GM23248 (cell line): ENCODE results near the gene PEX5L. TPM values are rescaled to one million over a fixed set of nuclear protein-coding genes. Genes with fewer than 3 reads are reported as not detected.

ENCODE experiments used
- DNase-seq: peaks from one replicate; pipeline ENCODE4 v3.0.0-alpha.2; 2015
- H2AFZ ChIP-seq: fragments of 200-600 bp; sonication (generic); 2 replicates; pipeline ENCODE4 v1.6.1; 2016; ENCODE audit warnings: antibody characterized with exemption
- H3F3A ChIP-seq: fragments of 200-600 bp; sonication (generic); 2 replicates; pipeline ENCODE4 v1.6.1; 2016; ENCODE audit warnings: mild to moderate bottlenecking, antibody characterized with exemption, mixed run types; ENCODE audit not compliant: insufficient read depth
- H3K27ac ChIP-seq: fragments of 200-600 bp; sonication (generic); 2 replicates; pipeline ENCODE4 v1.5.1; 2016; ENCODE audit warnings: mild to moderate bottlenecking
- H3K27me3 ChIP-seq: fragments of 200-600 bp; sonication (generic); replicated peaks from 2 replicates; pipeline ENCODE4 v1.6.1; 2016; ENCODE audit warnings: mild to moderate bottlenecking; ENCODE audit not compliant: insufficient read depth
- H3K36me3 ChIP-seq: fragments of 200-600 bp; sonication (generic); 2 replicates; pipeline ENCODE4 v1.6.1; 2016; ENCODE audit warnings: low read depth, mild to moderate bottlenecking
- H3K4me1 ChIP-seq: fragments of 200-600 bp; sonication (generic); 2 replicates; pipeline ENCODE4 v1.6.1; 2016; ENCODE audit warnings: mild to moderate bottlenecking; ENCODE audit not compliant: insufficient read depth
- H3K4me2 ChIP-seq: fragments of 200-600 bp; sonication (generic); one replicate; pipeline ENCODE4 v1.6.1; 2016; ENCODE audit warnings: mild to moderate bottlenecking; ENCODE audit not compliant: unreplicated experiment
- H3K4me3 ChIP-seq: fragments of 200-600 bp; sonication (generic); 2 replicates; pipeline ENCODE4 v1.5.1; 2016; ENCODE audit warnings: mild to moderate bottlenecking
- H3K79me2 ChIP-seq: fragments of 200-600 bp; sonication (generic); 2 replicates; pipeline ENCODE4 v1.6.1; 2016; ENCODE audit warnings: mild to moderate bottlenecking; ENCODE audit not compliant: insufficient read depth
- H3K9ac ChIP-seq: fragments of 200-600 bp; sonication (generic); 2 replicates; pipeline ENCODE4 v1.6.1; 2016; ENCODE audit warnings: mild to moderate bottlenecking
- H3K9me2 ChIP-seq: fragments of 200-600 bp; sonication (generic); 2 replicates; pipeline ENCODE4 v1.6.1; 2016; ENCODE audit warnings: mixed run types, mild to moderate bottlenecking, moderate library complexity; ENCODE audit not compliant: insufficient read depth
- H3K9me3 ChIP-seq: fragments of 200-600 bp; sonication (generic); one replicate; pipeline ENCODE4 v1.6.1; 2017; ENCODE audit warnings: low read depth
- H4K20me1 ChIP-seq: fragments of 200-600 bp; sonication (generic); 2 replicates; pipeline ENCODE4 v1.6.0; 2016; ENCODE audit not compliant: insufficient read depth
- EZH2 ChIP-seq: fragments of 200-600 bp; sonication (generic); IDR thresholded peaks from 2 replicates; pipeline ENCODE4 v1.6.1; 2018; ENCODE audit warnings: antibody characterized with exemption, mild to moderate bottlenecking; ENCODE audit not compliant: insufficient read depth, poor library complexity, severe bottlenecking
- EZH2phosphoT487 ChIP-seq: fragments of 200-600 bp; sonication (generic); IDR thresholded peaks from 2 replicates; pipeline ENCODE4 v1.6.1; 2018; ENCODE audit warnings: antibody characterized with exemption, moderate library complexity, mild to moderate bottlenecking, low read depth; ENCODE audit not compliant: insufficient read depth
- WGBS, 2 experiments: methylation state at CpG; one replicate each; pipeline ENCODE4 v1.1.6; 2015 to 2017; ENCODE audit warnings: low lambda C conversion rate in 2 of 2, low coverage in 1 of 2; ENCODE audit errors: missing lambda C conversion rate in 2 of 2; 5-methylcytosine and 5-hydroxymethylcytosine counted together
- in situ Hi-C: fragments of 300-500 bp; cut with MboI; formaldehyde crosslinking; loops from 2 replicates; pipeline ENCODE4 v1.15.0; 2020
- polyA plus RNA-seq: library from polyadenylated mRNA; unstranded; fragments of >200 nt; fragmentation: Nextera tagmentation; extraction: Ambion mirVana; gene quantifications from 2 replicates; pipeline ENCODE4 v1.2.1, GENCODE V29; 2016
- total RNA-seq: library from RNA; depleted of rRNA; stranded (reverse); fragments of >200 nt; shearing (Covaris generic); gene quantifications from 2 replicates; pipeline ENCODE4 v1.2.3, GENCODE V29; 2014

The PEX5L gene
- total and polyA plus RNA-seq, 2 experiments from 2014 or later: 0.03 TPM; not detected in 1

DNA sequence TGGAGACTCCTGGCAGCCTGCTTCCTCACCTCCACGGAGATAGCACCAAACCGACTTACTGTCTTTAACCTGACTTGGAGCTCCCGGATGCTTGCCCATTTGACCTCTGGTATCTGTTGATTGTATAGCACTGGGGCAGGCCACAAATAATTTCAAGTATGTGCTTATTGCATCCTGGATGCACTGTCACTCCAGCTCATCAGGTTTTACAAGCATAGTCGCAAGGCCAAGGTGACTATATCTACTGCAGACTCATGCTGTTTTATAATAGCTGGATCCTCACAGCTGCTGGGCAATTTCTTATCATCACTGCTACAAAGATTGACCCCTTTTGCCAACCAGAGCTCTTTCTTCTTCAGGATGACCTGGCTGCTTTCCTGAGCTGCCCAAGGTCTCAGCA is 45.6 kb downstream of the PEX5L start:
- H2AFZ ChIP-seq: no peak overlapping the region
- H3K4me1 ChIP-seq: no peaks in the 10 kb centered on the region
- DNase-seq: no peak
- H3K36me3 ChIP-seq: no peaks in the 10 kb centered on the region
- no peak overlapping the region for H3K9ac ChIP-seq
- H3K27me3 ChIP-seq: no peaks in the 10 kb centered on the region
- WGBS, 2 experiments: 24 to 32% methylated on average over 4 of the region's 4 CpGs
- no peaks in the 10 kb centered on the region; the same call in 1 of the 2 replicates for H3K9me2 ChIP-seq
- H3F3A ChIP-seq: no peaks in the 10 kb centered on the region
- no peaks in the 10 kb centered on the region for H4K20me1 ChIP-seq
- no peak overlapping the region for H3K4me2 ChIP-seq
- TF ChIP-seq EZH2phosphoT487: no peak
- no peak for TF ChIP-seq EZH2
- H3K9me3 ChIP-seq: no peaks in the 10 kb centered on the region
- H3K79me2 ChIP-seq: no peaks in the 10 kb centered on the region
- in situ Hi-C loops: no loop called here
- H3K4me3 ChIP-seq: no peak overlapping the region
- no peak overlapping the region for H3K27ac ChIP-seq

GRCh38 chr3:179981646-179982045 is 55.1 kb downstream of the PEX5L start:
- Histone ChIP-seq H3K9me2 (no peaks in the 10 kb centered on the region), H3K79me2 (no peaks in the 10 kb centered on the region), H3K27me3 (no peaks in the 10 kb centered on the region), H3K36me3 (no peaks in the 10 kb centered on the region), H2AFZ (no peak overlapping the region), H3F3A (no peaks in the 10 kb centered on the region), H3K4me1 (no peaks in the 10 kb centered on the region), H3K9ac (no peak overlapping the region), H3K9me3 (no peaks in the 10 kb centered on the region), H3K4me3 (no peak overlapping the region), H3K27ac (no peak overlapping the region), H3K4me2 (no peak overlapping the region), H4K20me1 (no peaks in the 10 kb centered on the region)
- TF ChIP-seq EZH2: no peak
- TF ChIP-seq EZH2phosphoT487: no peak
- in situ Hi-C loops: no loop called here
- DNase-seq: no peak

GRCh38 chr3:179977356-179977755 is 59.4 kb downstream of the PEX5L start:
- no peaks in the 10 kb centered on the region for H3K79me2 ChIP-seq
- H3F3A ChIP-seq: no peaks in the 10 kb centered on the region
- no peak overlapping the region for H3K27ac ChIP-seq
- no peaks in the 10 kb centered on the region for H4K20me1 ChIP-seq
- no peaks in the 10 kb centered on the region for H3K27me3 ChIP-seq
- no peaks in the 10 kb centered on the region for H3K4me1 ChIP-seq
- no peak overlapping the region for H2AFZ ChIP-seq
- in situ Hi-C loops: no loop called here
- no peak for DNase-seq
- WGBS, 2 experiments: 37 to 52% methylated on average over 3 of the region's 3 CpGs
- H3K9me2 ChIP-seq: no peaks in the 10 kb centered on the region
- no peak overlapping the region for H3K9ac ChIP-seq
- H3K4me3 ChIP-seq: no peak overlapping the region
- TF ChIP-seq EZH2 (no peak), EZH2phosphoT487 (no peak)
- H3K36me3 ChIP-seq: no peaks in the 10 kb centered on the region
- no peaks in the 10 kb centered on the region for H3K9me3 ChIP-seq
- no peak overlapping the region for H3K4me2 ChIP-seq

GRCh38 chr3:179973931-179974361 is 62.8 kb downstream of the PEX5L start:
- no peak for TF ChIP-seq EZH2phosphoT487
- no peak for TF ChIP-seq EZH2
- WGBS, 2 experiments: 3 to 15% methylated on average over 4 of the region's 4 CpGs
- no peak overlapping the region for H3K27ac ChIP-seq
- DNase-seq: no peak
- no peaks in the 10 kb centered on the region for H3K4me1 ChIP-seq
- no peaks in the 10 kb centered on the region for H3K27me3 ChIP-seq
- no peaks in the 10 kb centered on the region for H3K9me3 ChIP-seq
- H3K4me2 ChIP-seq: no peak overlapping the region
- no peaks in the 10 kb centered on the region for H3K79me2 ChIP-seq
- H3K9me2 ChIP-seq: no peaks in the 10 kb centered on the region
- no peak overlapping the region for H3K4me3 ChIP-seq
- no peaks in the 10 kb centered on the region for H3F3A ChIP-seq
- in situ Hi-C loops: no loop called here
- H2AFZ ChIP-seq: no peak overlapping the region
- no peaks in the 10 kb centered on the region for H4K20me1 ChIP-seq
- H3K36me3 ChIP-seq: no peaks in the 10 kb centered on the region
- no peak overlapping the region for H3K9ac ChIP-seq

GRCh38 chr3:179972881-179973423 is 63.8 kb downstream of the PEX5L start:
- H3K36me3 ChIP-seq: no peaks in the 10 kb centered on the region
- in situ Hi-C loops: no loop called here
- TF ChIP-seq EZH2phosphoT487: no peak
- TF ChIP-seq EZH2: no peak

More at GRCh38 chr3:179972881-179973423, 63.8 kb downstream of the PEX5L start:
- no peak overlapping the region for H3K4me3 ChIP-seq
- no peak overlapping the region for H2AFZ ChIP-seq
- no peaks in the 10 kb centered on the region for H3K9me2 ChIP-seq
- H3K4me2 ChIP-seq: no peak overlapping the region
- no peaks in the 10 kb centered on the region for H3K27me3 ChIP-seq
- no peaks in the 10 kb centered on the region for H3K79me2 ChIP-seq
- no peaks in the 10 kb centered on the region for H3K9me3 ChIP-seq
- H3K9ac ChIP-seq: no peak overlapping the region
- DNase-seq: no peak
- H3K4me1 ChIP-seq: no peaks in the 10 kb centered on the region
- H3F3A ChIP-seq: no peaks in the 10 kb centered on the region
- H3K27ac ChIP-seq: no peak overlapping the region
- WGBS, 2 experiments: 29 to 36% methylated on average over 2 of the region's 2 CpGs
- H4K20me1 ChIP-seq: no peaks in the 10 kb centered on the region
